Dendritic cell treated with granulocyte-macrophage colony-stimulating factor and Interleukin-4, amounts not matched to agents 40 ng/mL and 50 ng/mL, for 4 days (primary cell): ENCODE results near the gene EPB41L4A.
"Not testable (repeated sequence)": the region's sequence is repeated elsewhere in the genome, so short reads cannot be mapped to it uniquely, and the experiment has no call there.

ENCODE experiments used
- H3K27ac Mint-ChIP-seq: one replicate; pipeline ENCODE4 v1.8.0; 2022; ENCODE audit warnings: mild to moderate bottlenecking, mixed read lengths
- H3K27me3 Mint-ChIP-seq: one replicate; pipeline ENCODE4 v1.8.0; 2022; ENCODE audit warnings: mild to moderate bottlenecking, mixed read lengths
- H3K36me3 Mint-ChIP-seq: one replicate; pipeline ENCODE4 v1.8.0; 2022; ENCODE audit warnings: low read depth, mixed read lengths
- H3K4me1 Mint-ChIP-seq: one replicate; pipeline ENCODE4 v1.8.0; 2022; ENCODE audit warnings: low read depth, mixed read lengths
- H3K4me3 Mint-ChIP-seq: one replicate; pipeline ENCODE4 v1.8.0; 2022; ENCODE audit warnings: mild to moderate bottlenecking, moderate library complexity, mixed read lengths
- H3K9me3 Mint-ChIP-seq: one replicate; pipeline ENCODE4 v1.8.0; 2022; ENCODE audit warnings: mixed read lengths
- intact Hi-C: fragments of 100-400 bp; cut with micrococcal nuclease; formaldehyde crosslinking; loops from one replicate; pipeline ENCODE4 v1.15.0; 2022

Gene EPB41L4A

GRCh38 chr5:112419164-112419985 is at the start of gene EPB41L4A:
TSS of gene EPB41L4A (minus strand) at chr5:112419277. CDS start at chr5:112419039, 238 bp downstream.
- H3K36me3 Mint-ChIP-seq: no peaks in the 10 kb centered on the region
- no peaks in the 10 kb centered on the region for H3K9me3 Mint-ChIP-seq
- H3K27ac Mint-ChIP-seq: no peak within 1 kb of the TSS
- H3K27me3 Mint-ChIP-seq: peaks cover 60% of the 10 kb centered on the region
- H3K4me1 Mint-ChIP-seq: peaks cover 23% of the 10 kb centered on the region
- intact Hi-C loops: no loop called here
- peak within 1 kb of the TSS; percentile 77 for H3K4me3 Mint-ChIP-seq

GRCh38 chr5:112467485-112467884 is 48.4 kb upstream of the EPB41L4A start:
- no peak overlapping the region for H3K4me3 Mint-ChIP-seq

GRCh38 chr5:112466261-112466660 is 47.2 kb upstream of the EPB41L4A start:
- H3K36me3 Mint-ChIP-seq, H3K4me3 Mint-ChIP-seq, H3K4me1 Mint-ChIP-seq, H3K27ac Mint-ChIP-seq, H3K27me3 Mint-ChIP-seq, intact Hi-C loops: not testable (repeated sequence)
- peaks cover 18% of the 10 kb centered on the region for H3K9me3 Mint-ChIP-seq

More at GRCh38 chr5:112467485-112467884, 48.4 kb upstream of the EPB41L4A start:
- Mint-ChIP-seq H3K9me3 (peaks cover 18% of the 10 kb centered on the region), H3K36me3 (no peaks in the 10 kb centered on the region), H3K4me1 (no peaks in the 10 kb centered on the region), H3K27me3 (no peaks in the 10 kb centered on the region), H3K27ac (no peak overlapping the region)
- intact Hi-C loops: no loop called here

GRCh38 chr5:112447187-112447760 is 28.2 kb upstream of the EPB41L4A start:
- H3K4me3 Mint-ChIP-seq, H3K9me3 Mint-ChIP-seq, H3K4me1 Mint-ChIP-seq, intact Hi-C loops, H3K36me3 Mint-ChIP-seq, H3K27me3 Mint-ChIP-seq, H3K27ac Mint-ChIP-seq: not testable (repeated sequence)

GRCh38 chr5:112445626-112446350 is 26.7 kb upstream of the EPB41L4A start:
- H3K27me3 Mint-ChIP-seq: no peaks in the 10 kb centered on the region
- H3K9me3 Mint-ChIP-seq: peaks cover 8% of the 10 kb centered on the region
- H3K27ac Mint-ChIP-seq: no peak overlapping the region
- no peaks in the 10 kb centered on the region for H3K4me1 Mint-ChIP-seq
- H3K36me3 Mint-ChIP-seq: no peaks in the 10 kb centered on the region
- intact Hi-C loops: no loop called here
- H3K4me3 Mint-ChIP-seq: no peak overlapping the region

GRCh38 chr5:112443932-112444331 is 24.9 kb upstream of the EPB41L4A start:
- H3K4me1 Mint-ChIP-seq, H3K4me3 Mint-ChIP-seq, H3K36me3 Mint-ChIP-seq, H3K27ac Mint-ChIP-seq, intact Hi-C loops, H3K27me3 Mint-ChIP-seq: not testable (repeated sequence)
- H3K9me3 Mint-ChIP-seq: peaks cover 11% of the 10 kb centered on the region

- Mint-ChIP-seq H3K4me1 (no peaks in the 10 kb centered on the region), H3K36me3 (no peaks in the 10 kb centered on the region)
These were observed 21.0 kb upstream of the EPB41L4A start for GRCh38 chr5:112440031-112440430.

GRCh38 chr5:112436144-112436543 is 17.1 kb upstream of the EPB41L4A start:
- peaks cover 15% of the 10 kb centered on the region for H3K9me3 Mint-ChIP-seq
- no peaks in the 10 kb centered on the region for H3K27me3 Mint-ChIP-seq
- no peaks in the 10 kb centered on the region for H3K36me3 Mint-ChIP-seq
- no peak overlapping the region for H3K4me3 Mint-ChIP-seq
- no peaks in the 10 kb centered on the region for H3K4me1 Mint-ChIP-seq
- H3K27ac Mint-ChIP-seq: no peak overlapping the region
- intact Hi-C loops: no loop called here

More at GRCh38 chr5:112440031-112440430, 21.0 kb upstream of the EPB41L4A start:
- H3K4me3 Mint-ChIP-seq: no peak overlapping the region
- intact Hi-C loops: no loop called here
- peaks cover 23% of the 10 kb centered on the region for H3K9me3 Mint-ChIP-seq
- H3K27me3 Mint-ChIP-seq: no peaks in the 10 kb centered on the region
- no peak overlapping the region for H3K27ac Mint-ChIP-seq

GRCh38 chr5:112434641-112435040 is 15.6 kb upstream of the EPB41L4A start:
- no peak overlapping the region for H3K4me3 Mint-ChIP-seq

GRCh38 chr5:112426202-112426601 is 7.1 kb upstream of the EPB41L4A start:
- H3K27ac Mint-ChIP-seq, H3K4me3 Mint-ChIP-seq, H3K9me3 Mint-ChIP-seq, intact Hi-C loops, H3K4me1 Mint-ChIP-seq, H3K36me3 Mint-ChIP-seq: not testable (repeated sequence)
- H3K27me3 Mint-ChIP-seq: peaks cover 16% of the 10 kb centered on the region

More at GRCh38 chr5:112434641-112435040, 15.6 kb upstream of the EPB41L4A start:
- intact Hi-C loops: no loop called here
- Mint-ChIP-seq H3K4me1 (no peaks in the 10 kb centered on the region), H3K9me3 (peaks cover 15% of the 10 kb centered on the region), H3K27ac (no peak overlapping the region), H3K36me3 (no peaks in the 10 kb centered on the region), H3K27me3 (no peaks in the 10 kb centered on the region)

- peaks cover 60% of the 10 kb centered on the region for H3K27me3 Mint-ChIP-seq
- H3K27ac Mint-ChIP-seq: no peak overlapping the region
- intact Hi-C loops: loop anchor here (5.0 kb wide), 1 partner anchor 243 kb away; no protein-coding TSS in a partner anchor
- H3K36me3 Mint-ChIP-seq: no peaks in the 10 kb centered on the region
- H3K9me3 Mint-ChIP-seq: no peaks in the 10 kb centered on the region
- H3K4me1 Mint-ChIP-seq: peaks cover 23% of the 10 kb centered on the region
- H3K4me3 Mint-ChIP-seq: peak overlapping the region; percentile 77
These were observed 1.1 kb upstream of the EPB41L4A start for GRCh38 chr5:112419986-112420864.

- Mint-ChIP-seq H3K4me3 (peak overlapping the region; percentile 77), H3K4me1 (peaks cover 23% of the 10 kb centered on the region), H3K36me3 (no peaks in the 10 kb centered on the region), H3K27ac (no peak overlapping the region), H3K27me3 (peaks cover 66% of the 10 kb centered on the region), H3K9me3 (no peaks in the 10 kb centered on the region)
- intact Hi-C loops: no loop called here
These were observed 366 bp downstream of the EPB41L4A start for GRCh38 chr5:112418659-112419163.

GRCh38 chr5:112417931-112418658 is 982 bp downstream of the EPB41L4A start:
- H3K4me1 Mint-ChIP-seq: peaks cover 23% of the 10 kb centered on the region
- H3K36me3 Mint-ChIP-seq: no peaks in the 10 kb centered on the region
- no peak overlapping the region for H3K27ac Mint-ChIP-seq
- no peaks in the 10 kb centered on the region for H3K9me3 Mint-ChIP-seq
- peak overlapping the region; percentile 77 for H3K4me3 Mint-ChIP-seq
- intact Hi-C loops: no loop called here
- H3K27me3 Mint-ChIP-seq: peaks cover 70% of the 10 kb centered on the region
